GM12878 (cell line): ENCODE results near the gene SVBP. TPM values are rescaled to one million over a fixed set of nuclear protein-coding genes. Genes with fewer than 3 reads are reported as not detected.

Source experiments
- ATAC-seq: fragments of 200-7000 bp; cut with Tn5 transposase; 3 replicates; pipeline ENCODE4 v1.9.1; 2020; ENCODE audit warnings: mild to moderate bottlenecking, moderate library complexity
- BruUV-seq: library from RNA; stranded (reverse); fragments of 400-500 nt; replicated peaks from 2 replicates; lab custom pipeline; 2021; lab: Mats Ljungman, UMichigan
- CTCF ChIA-PET: fragments of 300-600 bp; sonication (Branson Sonifier 250); formaldehyde crosslinking; extraction: SDS; loops from one replicate; lab custom pipeline; 2021; ENCODE audit warnings: inconsistent platforms; lab: Yijun Ruan, JAX
- POLR2A ChIA-PET: fragments of 350-600 bp; formaldehyde crosslinking; extraction: SDS; loops from one replicate; lab custom pipeline; 2021; ENCODE audit warnings: inconsistent platforms; lab: Charles Lee
- RAD21 ChIA-PET: fragments of 300-600 bp; sonication (Branson Sonifier 250); formaldehyde crosslinking; loops from one replicate; lab custom pipeline; 2023; ENCODE audit warnings: antibody characterized with exemption; ENCODE audit not compliant: unreplicated experiment; lab: Charles Lee
- SMC1A ChIA-PET: fragments of 300-600 bp; sonication (Branson Sonifier 250); formaldehyde crosslinking; loops from one replicate; lab custom pipeline; 2023; ENCODE audit not compliant: unreplicated experiment, uncharacterized antibody; lab: Charles Lee
- DNase-seq: peaks from one replicate; pipeline ENCODE4 v3.0.0-alpha.2; 2011; ENCODE audit warnings: low read depth, low spot score
- FAIRE-seq: peaks from 3 replicates; lab custom pipeline; 2011; peaks lifted over from hg19 to GRCh38; lab: Jason Lieb, UNC
- H2AFZ ChIP-seq: 2 replicates; pipeline ENCODE4 v1.6.0; 2011; ENCODE audit warnings: low read depth, low read length, control low read depth; ENCODE audit not compliant: control insufficient read depth
- H3K27ac ChIP-seq: 2 replicates; pipeline ENCODE4 v1.5.1; 2011; ENCODE audit warnings: control low read depth; ENCODE audit not compliant: control insufficient read depth, insufficient read depth
- H3K27me3 ChIP-seq, 2 experiments: replicated peaks in 1 of 2; 2 replicates each; pipeline versions ENCODE4 v1.6.0 to v1.6.1; 2011; ENCODE audit warnings: low read length in 1 of 2; ENCODE audit not compliant: control insufficient read depth in 2 of 2, insufficient read depth in 2 of 2
- H3K36me3 ChIP-seq, 2 experiments: 2 replicates each; pipeline ENCODE4 v1.5.1; 2011; ENCODE audit warnings: low read length in 1 of 2; ENCODE audit not compliant: control insufficient read depth in 2 of 2, insufficient read depth in 2 of 2
- H3K4me1 ChIP-seq: 2 replicates; pipeline ENCODE4 v1.6.1; 2011; ENCODE audit warnings: mild to moderate bottlenecking, low read length, moderate library complexity, mixed read lengths; ENCODE audit not compliant: control insufficient read depth, insufficient read depth
- H3K4me2 ChIP-seq: 2 replicates; pipeline ENCODE4 v1.6.0; 2011; ENCODE audit warnings: control low read depth; ENCODE audit not compliant: control insufficient read depth, insufficient read depth
- H3K4me3 ChIP-seq: fragments of 200-600 bp; sonication (generic); 2 replicates; pipeline ENCODE4 v1.5.1; 2016
- H3K79me2 ChIP-seq: 2 replicates; pipeline ENCODE4 v1.6.0; 2011; ENCODE audit warnings: low read length; ENCODE audit not compliant: control insufficient read depth, insufficient read depth
- H3K9ac ChIP-seq: 2 replicates; pipeline ENCODE4 v1.8.0; 2011; ENCODE audit warnings: low read length, control low read depth, mixed read lengths; ENCODE audit not compliant: control insufficient read depth, insufficient read depth
- H3K9me3 ChIP-seq: replicated peaks from 3 replicates; pipeline ENCODE4 v1.5.1; 2011; ENCODE audit warnings: mild to moderate bottlenecking, low read length; ENCODE audit not compliant: control insufficient read depth, insufficient read depth
- H4K20me1 ChIP-seq: 2 replicates; pipeline ENCODE4 v1.6.0; 2011; ENCODE audit not compliant: control insufficient read depth, insufficient read depth
- ATF7 ChIP-seq: fragments of 450-650 bp; IDR thresholded peaks from 2 replicates; pipeline ENCODE4 v1.6.1; 2016; ENCODE audit warnings: low read depth, mild to moderate bottlenecking
- BHLHE40 ChIP-seq, 2 experiments: fragments of 450-650 bp in 1 of 2; IDR thresholded peaks; 2 replicates each; pipeline ENCODE4 v1.6.1; 2011 to 2017; ENCODE audit warnings: low read depth in 2 of 2, borderline replicate concordance in 1 of 2, improper control_type of control experiment in 1 of 2, low read length in 1 of 2, mild to moderate bottlenecking in 1 of 2
- BRCA1 ChIP-seq: IDR thresholded peaks from 2 replicates; pipeline ENCODE4 v1.6.1; 2011; ENCODE audit warnings: low read depth, low read length, improper control_type of control experiment
- CBX5 ChIP-seq: sonication (generic); IDR thresholded peaks from 2 replicates; pipeline ENCODE4 v1.6.1; 2016; ENCODE audit warnings: low read depth, moderate library complexity, mild to moderate bottlenecking, inconsistent platforms
- CUX1 ChIP-seq: IDR thresholded peaks from 2 replicates; pipeline ENCODE4 v1.6.1; 2012; ENCODE audit warnings: improper control_type of control experiment, low read depth, low read length; ENCODE audit not compliant: insufficient replicate concordance
- EP300 ChIP-seq, 2 experiments: fragments of 150-350 bp in 1 of 2; IDR thresholded peaks; 2 replicates each; pipeline ENCODE4 v1.6.1; 2011 to 2012; ENCODE audit warnings: low read depth in 2 of 2, low read length in 2 of 2, borderline replicate concordance in 1 of 2, improper control_type of control experiment in 1 of 2, inconsistent platforms in 1 of 2; ENCODE audit not compliant: control insufficient read depth in 1 of 2
- GATAD2B ChIP-seq: fragments of 450-650 bp; conservative IDR thresholded peaks from 2 replicates; pipeline ENCODE4 v1.6.1; 2017; ENCODE audit warnings: low read depth, mild to moderate bottlenecking, moderate library complexity
- MEF2B ChIP-seq: fragments of 450-650 bp; IDR thresholded peaks from 2 replicates; pipeline ENCODE4 v1.6.1; 2018; ENCODE audit warnings: mild to moderate bottlenecking, moderate library complexity; ENCODE audit not compliant: partially characterized antibody, poor library complexity, severe bottlenecking
- MTA2 ChIP-seq: fragments of 450-650 bp; IDR thresholded peaks from 2 replicates; pipeline ENCODE4 v1.6.1; 2016; ENCODE audit warnings: low read depth, mild to moderate bottlenecking, moderate library complexity
- PML ChIP-seq: IDR thresholded peaks from 2 replicates; pipeline ENCODE4 v1.6.1; 2012; ENCODE audit warnings: low read length, inconsistent platforms
- SPI1 ChIP-seq: IDR thresholded peaks from 2 replicates; pipeline ENCODE4 v1.6.1; 2011; ENCODE audit warnings: low read depth, mild to moderate bottlenecking, low read length, moderate library complexity, borderline replicate concordance; ENCODE audit not compliant: insufficient read depth
- SUZ12 ChIP-seq: fragments of 200-600 bp; sonication (generic); IDR thresholded peaks from one replicate; pipeline ENCODE4 v1.6.1; 2018; ENCODE audit warnings: antibody characterized with exemption, mild to moderate bottlenecking; ENCODE audit not compliant: unreplicated experiment
- YY1 ChIP-seq: IDR thresholded peaks from 2 replicates; pipeline ENCODE4 v1.6.1; 2011; ENCODE audit warnings: low read depth, mild to moderate bottlenecking, low read length
- ZNF207 ChIP-seq: fragments of 450-650 bp; IDR thresholded peaks from 2 replicates; pipeline ENCODE4 v1.6.1; 2014; ENCODE audit warnings: antibody characterized with exemption, mild to moderate bottlenecking, borderline replicate concordance
- ZNF384 ChIP-seq: IDR thresholded peaks from 2 replicates; pipeline ENCODE4 v1.6.1; 2012; ENCODE audit warnings: low read depth, mild to moderate bottlenecking, low read length, improper control_type of control experiment, borderline replicate concordance
- WGBS: methylation state at CpG from one replicate; pipeline ENCODE4 v1.1.6; 2016; ENCODE audit warnings: low lambda C conversion rate; ENCODE audit not compliant: insufficient replicate concordance, insufficient coverage; ENCODE audit errors: missing lambda C conversion rate; 5-methylcytosine and 5-hydroxymethylcytosine counted together
- in situ Hi-C: fragments of 300-500 bp; cut with MboI; formaldehyde crosslinking; loops from 9 replicates; pipeline ENCODE4 v1.14.3; 2018; ENCODE audit warnings: mixed read lengths
- intact Hi-C: fragments of 100-400 bp; cut with micrococcal nuclease; formaldehyde crosslinking; loops from one replicate; pipeline ENCODE4 v1.14.2; 2022; ENCODE audit not compliant: unreplicated experiment
- polyA plus RNA-seq, 11 experiments: library from polyadenylated mRNA; depleted of rRNA in 4 of 11; unstranded in 6 of 11; stranded (reverse) in 5 of 11; fragments of >200 nt; fragmentation: Nextera tagmentation in 4 of 11; fragmentation: Illumina TruSeq in 1 of 11; extraction: Ambion mirVana in 4 of 11; extraction: Trizol in 1 of 11; gene quantifications; 1 replicate in 1 of 11; 2 replicates in 10 of 11; pipeline versions ENCODE4 v1.2.1 to v1.2.3, GENCODE V29; 2011 to 2016; ENCODE audit warnings: inconsistent platforms in 2 of 11, missing spikeins in 2 of 11, low read depth in 1 of 11
- total RNA-seq, 4 experiments: library from RNA; depleted of rRNA in 3 of 4; stranded (reverse); fragments of >200 nt in 3 of 4; fragmentation: Illumina TruSeq in 1 of 4; extraction: Trizol in 1 of 4; gene quantifications; 2 replicates each; pipeline versions ENCODE4 v1.2.1 to v1.2.3, GENCODE V29; 2013 to 2021

The SVBP gene
- total and polyA plus RNA-seq, 10 of the 15 experiments (the other 5 are each of a cell fraction or from before 2014, with no cell fraction given) = 12.6 to 29.5 (median 19.8) TPM

- H3K9me3 ChIP-seq = no peaks in the 10 kb centered on the region; the same call in 2 of the 3 replicates
- CTCF ChIA-PET = no interaction called here
- BruUV-seq = no TSS peak
- RAD21 ChIA-PET = no interaction called here
- no peak overlapping the region for H3K4me3 ChIP-seq
- no peaks in the 10 kb centered on the region for H4K20me1 ChIP-seq
- 19% methylated on average over 5 of the region's 5 CpGs for WGBS
- H3K9ac ChIP-seq = no peak overlapping the region
- no peak overlapping the region for H3K4me2 ChIP-seq
- in situ Hi-C loops = no loop called here
- H3K4me1 ChIP-seq = no peaks in the 10 kb centered on the region
- TF ChIP-seq PML (no peak), ATF7 (no peak), ZNF207 (no peak), BHLHE40 (IDR thresholded peaks at IDR 0.05; ENCODE audit: borderline replicate concordance in 1 of 2, low read depth in 2 of 2, low read length in 1 of 2) (no peak), SPI1 (no peak), MEF2B (no peak)
- intact Hi-C loops = no loop called here
- no peaks in the 10 kb centered on the region for H3K79me2 ChIP-seq
- no peak overlapping the region for H2AFZ ChIP-seq
- POLR2A ChIA-PET = no interaction called here
- no peaks in the 10 kb centered on the region for H3K36me3 ChIP-seq
- H3K27me3 ChIP-seq = no peaks in the 10 kb centered on the region
- ATAC-seq = no peak
- H3K27ac ChIP-seq = no peak overlapping the region
- FAIRE-seq = no peak
- DNase-seq = no peak
- SMC1A ChIA-PET = no interaction called here
Observed at GRCh38 chr1:42866549-42866948, 49.4 kb upstream of the SVBP start.

DNA sequence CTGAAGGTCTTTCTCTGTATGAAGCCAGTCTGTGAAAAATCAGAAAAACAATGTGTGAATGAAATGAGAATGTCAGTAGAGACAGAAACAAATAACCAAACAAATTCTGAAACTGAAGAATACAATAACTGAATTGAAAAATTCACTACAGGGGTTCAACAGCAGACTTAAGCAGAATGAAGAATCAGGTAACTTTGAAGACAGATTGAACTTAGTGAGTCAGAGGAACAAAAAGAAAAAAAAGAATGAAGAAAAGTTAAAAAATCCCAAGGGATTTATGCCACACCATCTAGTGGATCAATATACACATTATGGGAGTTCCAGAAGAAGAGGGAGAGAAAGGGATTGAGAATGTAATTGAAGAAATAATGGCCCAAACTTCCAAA, 43.8 kb upstream of the SVBP start:
- intact Hi-C loops (no loop called here), in situ Hi-C loops (no loop called here)
- DNase-seq (no peak), ATAC-seq (no peak), FAIRE-seq (no peak)
- Histone ChIP-seq H3K4me3 (no peak overlapping the region), H2AFZ (no peak overlapping the region), H3K9me3 (peaks cover 8% of the 10 kb centered on the region; the same call in 2 of the 3 replicates), H3K4me2 (no peak overlapping the region), H3K4me1 (no peaks in the 10 kb centered on the region), H3K27me3 (no peaks in the 10 kb centered on the region), H3K27ac (no peak overlapping the region), H3K9ac (no peak overlapping the region), H3K36me3 (no peaks in the 10 kb centered on the region), H3K79me2 (no peaks in the 10 kb centered on the region), H4K20me1 (no peaks in the 10 kb centered on the region)
- SMC1A ChIA-PET = no interaction called here
- RAD21 ChIA-PET = no interaction called here
- POLR2A ChIA-PET = no interaction called here
- no TSS peak for BruUV-seq
- CTCF ChIA-PET = no interaction called here
- no peak for TF ChIP-seq SUZ12
- TF ChIP-seq CUX1 = no peak
- no peak for TF ChIP-seq MTA2
- no peak for TF ChIP-seq BRCA1
- TF ChIP-seq GATAD2B = no peak
- no peak for TF ChIP-seq CBX5
- TF ChIP-seq YY1 = no peak
- TF ChIP-seq ZNF384 = no peak
- no peak for TF ChIP-seq EP300 (IDR thresholded peaks at IDR 0.05; ENCODE audit: borderline replicate concordance in 1 of 2, control insufficient read depth in 1 of 2, low read depth in 2 of 2, low read length in 2 of 2)
